Stomach (tissue), 9 donors: ENCODE measurements around the gene FA2H. TPM values are rescaled to one million over a fixed set of nuclear protein-coding genes. Genes with fewer than 3 reads are reported as not detected.

Experiments
- DNase-seq, 2 donors: peaks; one replicate each; pipeline versions ENCODE4 v3.0.0 to v3.0.0-alpha.2; 2013 to 2019
- H3K27ac ChIP-seq, 5 donors: fragments of 200-600 bp in 4 of 5; sonication (generic) in 4 of 5; one replicate each; pipeline ENCODE4 v1.5.1; 2013 to 2019; ENCODE audit warnings: mild to moderate bottlenecking in 1 of 5, moderate library complexity in 1 of 5
- H3K27me3 ChIP-seq, 3 donors: fragments of 200-600 bp; sonication (generic); one replicate each; pipeline ENCODE4 v1.5.1; 2017 to 2019; ENCODE audit warnings: mixed run types in 1 of 3
- H3K36me3 ChIP-seq, 4 donors: fragments of 200-600 bp; sonication (generic); 1 replicate in 3 of 4; 2 replicates in 1 of 4; pipeline ENCODE4 v1.5.1; 2016 to 2019
- H3K4me1 ChIP-seq, 4 donors: fragments of 200-600 bp; sonication (generic); one replicate each; pipeline ENCODE4 v1.5.1; 2016 to 2019
- H3K4me3 ChIP-seq, 4 donors: fragments of 200-600 bp; sonication (generic) in 3 of 4; one replicate each; pipeline ENCODE4 v1.5.1; 2016 to 2019; ENCODE audit warnings: mild to moderate bottlenecking in 1 of 4
- H3K9me3 ChIP-seq, 4 donors: fragments of 200-600 bp; sonication (generic); one replicate each; pipeline ENCODE4 v1.5.1; 2016 to 2019
- EP300 ChIP-seq: sonication (generic); formaldehyde crosslinking; IDR thresholded peaks from one replicate; pipeline ENCODE4 v1.6.1; 2017; ENCODE audit warnings: antibody characterized with exemption
- POLR2A ChIP-seq, 4 donors: fragments of 450-650 bp; IDR thresholded peaks; one replicate each; pipeline ENCODE4 v1.6.1; 2016; ENCODE audit warnings: antibody characterized with exemption in 4 of 4, control low read depth in 2 of 4, mild to moderate bottlenecking in 1 of 4, moderate library complexity in 1 of 4
- POLR2AphosphoS5 ChIP-seq, 3 donors: sonication (generic); formaldehyde crosslinking; IDR thresholded peaks; one replicate each; pipeline ENCODE4 v1.6.1; 2016; ENCODE audit warnings: antibody characterized with exemption in 3 of 3
- WGBS, 5 donors: extraction: QIAGEN DNeasy Blood & Tissue Kit in 3 of 5; methylation state at CpG; one replicate each; pipeline versions ENCODE4 v1.1.5 to v1.1.7; 2013 to 2018; 5-methylcytosine and 5-hydroxymethylcytosine counted together
- intact Hi-C: fragments of 100-400 bp; cut with DNase I; formaldehyde crosslinking; loops from one replicate; pipeline ENCODE4 v1.15.1; 2023; ENCODE audit warnings: low total_unique reads
- polyA plus RNA-seq, 3 donors: library from polyadenylated mRNA; stranded (reverse); fragments of 200-250 nt; gene quantifications; one replicate each; pipeline ENCODE4 v1.2.3, GENCODE V29; 2013
- total RNA-seq, 5 donors: library from RNA; depleted of rRNA; stranded (reverse); fragments of >200 nt; gene quantifications; one replicate each; pipeline versions ENCODE4 v1.1.0 to v1.2.3, GENCODE V29; 2014 to 2016
- TF ChIP-seq, protein P1 (sequence below), 7 experiments: fragments of 450-650 bp in 4 of 7; fragments of 200-600 bp in 3 of 7; sonication (generic) in 3 of 7; IDR thresholded peaks; one replicate each; pipeline ENCODE4 v1.5.1; 2016 to 2019; ENCODE audit warnings: antibody characterized with exemption in 7 of 7, control low read depth in 2 of 7, mild to moderate bottlenecking in 1 of 7
- donor health status: healthy with polysubstance abuse.
- donor health status: Bipolar disorder and iron deficiency.
- donor health status: healthy.

FA2H gene
- total and polyA plus RNA-seq, 8 donors: 1.8 to 64.2 (median 15.7) TPM

GRCh38 chr16:74756203-74756602 is 18.4 kb downstream of the FA2H start:
- no peaks in the 10 kb centered on the region for H3K36me3 ChIP-seq
- intact Hi-C loops: no loop called here
- no peaks in the 10 kb centered on the region for H3K9me3 ChIP-seq
- TF ChIP-seq POLR2AphosphoS5 (IDR thresholded peaks at IDR 0.05) (no peak), POLR2A (IDR thresholded peaks at IDR 0.05) (no peak), EP300 (no peak)
- TF ChIP-seq, protein P1, sequence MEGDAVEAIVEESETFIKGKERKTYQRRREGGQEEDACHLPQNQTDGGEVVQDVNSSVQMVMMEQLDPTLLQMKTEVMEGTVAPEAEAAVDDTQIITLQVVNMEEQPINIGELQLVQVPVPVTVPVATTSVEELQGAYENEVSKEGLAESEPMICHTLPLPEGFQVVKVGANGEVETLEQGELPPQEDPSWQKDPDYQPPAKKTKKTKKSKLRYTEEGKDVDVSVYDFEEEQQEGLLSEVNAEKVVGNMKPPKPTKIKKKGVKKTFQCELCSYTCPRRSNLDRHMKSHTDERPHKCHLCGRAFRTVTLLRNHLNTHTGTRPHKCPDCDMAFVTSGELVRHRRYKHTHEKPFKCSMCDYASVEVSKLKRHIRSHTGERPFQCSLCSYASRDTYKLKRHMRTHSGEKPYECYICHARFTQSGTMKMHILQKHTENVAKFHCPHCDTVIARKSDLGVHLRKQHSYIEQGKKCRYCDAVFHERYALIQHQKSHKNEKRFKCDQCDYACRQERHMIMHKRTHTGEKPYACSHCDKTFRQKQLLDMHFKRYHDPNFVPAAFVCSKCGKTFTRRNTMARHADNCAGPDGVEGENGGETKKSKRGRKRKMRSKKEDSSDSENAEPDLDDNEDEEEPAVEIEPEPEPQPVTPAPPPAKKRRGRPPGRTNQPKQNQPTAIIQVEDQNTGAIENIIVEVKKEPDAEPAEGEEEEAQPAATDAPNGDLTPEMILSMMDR (IDR thresholded peaks at IDR 0.05): no peak
- DNase-seq: no peak
- no peak overlapping the region for H3K4me3 ChIP-seq
- no peak overlapping the region for H3K27ac ChIP-seq
- H3K27me3 ChIP-seq: no peaks in the 10 kb centered on the region
- peaks cover 0 to 16% (median 3%) of the 10 kb centered on the region in 4 donors for H3K4me1 ChIP-seq
- WGBS, 5 donors: 68 to 77% (median 76%) methylated on average over 6 of the region's 6 CpGs

DNA sequence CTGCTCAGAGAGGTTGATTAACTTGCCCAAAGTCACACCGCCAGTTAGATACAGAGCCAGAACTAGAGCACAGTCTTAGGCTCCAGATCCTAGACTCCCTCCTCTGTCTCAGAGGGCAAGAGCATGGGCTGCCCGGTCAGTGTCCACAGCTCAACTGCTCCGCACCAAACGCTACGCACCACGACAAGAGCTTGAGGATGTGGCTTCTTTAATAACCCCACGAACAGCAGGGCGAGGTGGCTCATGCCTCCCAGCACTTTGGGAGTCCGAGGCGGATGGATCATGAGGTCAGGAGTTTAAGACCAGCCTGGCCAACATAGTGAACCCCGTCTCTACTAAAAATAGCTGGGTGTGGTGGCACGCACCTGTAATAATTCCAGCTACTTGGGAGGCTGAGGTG is 21.4 kb downstream of the FA2H start:
- WGBS, 5 donors: 89 to 96% (median 93%) methylated on average over 12 of the region's 12 CpGs
- H3K9me3 ChIP-seq: no peaks in the 10 kb centered on the region
- no peak overlapping the region for H3K27ac ChIP-seq
- H3K4me1 ChIP-seq: peaks cover 0 to 10% (median 2%) of the 10 kb centered on the region in 4 donors
- DNase-seq: no peak
- intact Hi-C loops: no loop called here
- TF ChIP-seq POLR2AphosphoS5 (IDR thresholded peaks at IDR 0.05) (no peak), POLR2A (IDR thresholded peaks at IDR 0.05) (no peak), EP300 (no peak)
- TF ChIP-seq, protein P1 (IDR thresholded peaks at IDR 0.05): no peak
- no peak overlapping the region for H3K4me3 ChIP-seq
- H3K36me3 ChIP-seq: no peaks in the 10 kb centered on the region
- H3K27me3 ChIP-seq: no peaks in the 10 kb centered on the region

- intact Hi-C loops: no loop called here
- no peak overlapping the region for H3K4me3 ChIP-seq
- WGBS, 5 donors: 80 to 90% (median 89%) methylated on average over 2 to 5 of the region's 5 CpGs
These were observed 21.9 kb downstream of the FA2H start for GRCh38 chr16:74752756-74753155.

GRCh38 chr16:74752258-74752657 is 22.4 kb downstream of the FA2H start:
- Histone ChIP-seq H3K4me1 (peaks cover 0 to 10% (median 2%) of the 10 kb centered on the region in 4 donors), H3K36me3 (no peaks in the 10 kb centered on the region), H3K9me3 (no peaks in the 10 kb centered on the region), H3K27ac (no peak overlapping the region), H3K4me3 (no peak overlapping the region), H3K27me3 (no peaks in the 10 kb centered on the region)
- 91 to 100% (median 94%) methylated on average over 2 of the region's 2 CpGs for WGBS, 5 donors
- TF ChIP-seq POLR2A (IDR thresholded peaks at IDR 0.05) (no peak), POLR2AphosphoS5 (IDR thresholded peaks at IDR 0.05) (no peak), EP300 (no peak)
- TF ChIP-seq, protein P1 (IDR thresholded peaks at IDR 0.05): no peak
- DNase-seq: no peak
- intact Hi-C loops: no loop called here

More at GRCh38 chr16:74752756-74753155, 21.9 kb downstream of the FA2H start:
- peaks cover 0 to 10% (median 2%) of the 10 kb centered on the region in 4 donors for H3K4me1 ChIP-seq
- H3K27ac ChIP-seq: no peak overlapping the region
- no peak for DNase-seq
- no peaks in the 10 kb centered on the region for H3K36me3 ChIP-seq
- no peak for TF ChIP-seq EP300
- TF ChIP-seq, protein P1 (IDR thresholded peaks at IDR 0.05): no peak
- TF ChIP-seq POLR2AphosphoS5 (IDR thresholded peaks at IDR 0.05): no peak
- no peak for TF ChIP-seq POLR2A (IDR thresholded peaks at IDR 0.05)
- no peaks in the 10 kb centered on the region for H3K27me3 ChIP-seq
- no peaks in the 10 kb centered on the region for H3K9me3 ChIP-seq
